Esophagus muscularis mucosa (tissue), 4 donors: ENCODE measurements around the gene C1orf87. TPM values are rescaled to one million over a fixed set of nuclear protein-coding genes. Genes with fewer than 3 reads are reported as not detected.

ENCODE experiments used
- DNase-seq: peaks from one replicate; pipeline ENCODE4 v3.0.0-alpha.2; 2017; ENCODE audit errors: extremely low spot score
- H3K27ac ChIP-seq, 4 donors: fragments of 200-600 bp; sonication (generic); replicated peaks in 1 of 4; 1 replicate in 3 of 4; 2 replicates in 1 of 4; pipeline ENCODE4 v1.5.1; 2016 to 2019; ENCODE audit warnings: mild to moderate bottlenecking in 1 of 4
- H3K27me3 ChIP-seq, 4 donors: fragments of 200-600 bp; sonication (generic); one replicate each; pipeline versions ENCODE4 v1.5.1 to v1.6.0; 2016 to 2019
- H3K36me3 ChIP-seq, 4 donors: fragments of 200-600 bp; sonication (generic); one replicate each; pipeline ENCODE4 v1.5.1; 2016 to 2019
- H3K4me1 ChIP-seq, 4 donors: fragments of 200-600 bp; sonication (generic); one replicate each; pipeline ENCODE4 v1.5.1; 2016 to 2019
- H3K4me3 ChIP-seq, 4 donors: fragments of 200-600 bp; sonication (generic); 1 replicate in 2 of 4; 2 replicates in 2 of 4; pipeline ENCODE4 v1.5.1; 2016 to 2019; ENCODE audit warnings: mild to moderate bottlenecking in 4 of 4, moderate library complexity in 1 of 4
- H3K9me3 ChIP-seq, 4 donors: fragments of 200-600 bp; sonication (generic); 1 replicate in 3 of 4; 2 replicates in 1 of 4; pipeline ENCODE4 v1.5.1; 2016 to 2019
- EP300 ChIP-seq: sonication (generic); formaldehyde crosslinking; IDR thresholded peaks from one replicate; pipeline ENCODE4 v1.6.1; 2017; ENCODE audit warnings: antibody characterized with exemption
- POLR2A ChIP-seq: fragments of 450-650 bp; IDR thresholded peaks from one replicate; pipeline ENCODE4 v1.6.1; 2017; ENCODE audit warnings: antibody characterized with exemption, moderate library complexity, mild to moderate bottlenecking, low read depth
- POLR2AphosphoS5 ChIP-seq, 2 donors: sonication (generic); formaldehyde crosslinking; IDR thresholded peaks; one replicate each; pipeline ENCODE4 v1.6.1; 2017; ENCODE audit warnings: antibody characterized with exemption in 2 of 2
- WGBS: methylation state at CpG from one replicate; pipeline ENCODE4 v1.1.5; 2018; 5-methylcytosine and 5-hydroxymethylcytosine counted together
- intact Hi-C: fragments of 100-400 bp; cut with DNase I; formaldehyde crosslinking; loops from one replicate; pipeline ENCODE4 v1.15.1; 2023
- total RNA-seq, 4 donors: library from RNA; depleted of rRNA; stranded (reverse); fragments of >200 nt; gene quantifications; one replicate each; pipeline versions ENCODE4 v1.1.0 to v1.2.1, GENCODE V29; 2016
- TF ChIP-seq, protein P1 (sequence below), 3 experiments: fragments of 200-600 bp in 2 of 3; fragments of 450-650 bp in 1 of 3; sonication (generic) in 2 of 3; IDR thresholded peaks; one replicate each; pipeline ENCODE4 v1.5.1; 2017 to 2019; ENCODE audit warnings: antibody characterized with exemption in 3 of 3, mild to moderate bottlenecking in 2 of 3, moderate library complexity in 1 of 3

The C1orf87 gene
- total RNA-seq, 4 donors from 2014 or later = not detected

GRCh38 chr1:60071296-60071695, 2.3 kb downstream of the C1orf87 start:
- no peak overlapping the region for H3K4me3 ChIP-seq
- H3K4me1 ChIP-seq = peaks cover 0 to 6% (median 5%) of the 10 kb centered on the region in 4 donors
- peaks cover 0 to 29% (median 7%) of the 10 kb centered on the region in 4 donors for H3K27me3 ChIP-seq
- no peaks in the 10 kb centered on the region for H3K9me3 ChIP-seq
- H3K36me3 ChIP-seq = no peaks in the 10 kb centered on the region
- WGBS = 55% methylated on average over 1 of the region's 1 CpG
- DNase-seq = no peak
- intact Hi-C loops = no loop called here
- TF ChIP-seq POLR2AphosphoS5 (IDR thresholded peaks at IDR 0.05) (no peak), EP300 (no peak), POLR2A (no peak)
- TF ChIP-seq, protein P1, sequence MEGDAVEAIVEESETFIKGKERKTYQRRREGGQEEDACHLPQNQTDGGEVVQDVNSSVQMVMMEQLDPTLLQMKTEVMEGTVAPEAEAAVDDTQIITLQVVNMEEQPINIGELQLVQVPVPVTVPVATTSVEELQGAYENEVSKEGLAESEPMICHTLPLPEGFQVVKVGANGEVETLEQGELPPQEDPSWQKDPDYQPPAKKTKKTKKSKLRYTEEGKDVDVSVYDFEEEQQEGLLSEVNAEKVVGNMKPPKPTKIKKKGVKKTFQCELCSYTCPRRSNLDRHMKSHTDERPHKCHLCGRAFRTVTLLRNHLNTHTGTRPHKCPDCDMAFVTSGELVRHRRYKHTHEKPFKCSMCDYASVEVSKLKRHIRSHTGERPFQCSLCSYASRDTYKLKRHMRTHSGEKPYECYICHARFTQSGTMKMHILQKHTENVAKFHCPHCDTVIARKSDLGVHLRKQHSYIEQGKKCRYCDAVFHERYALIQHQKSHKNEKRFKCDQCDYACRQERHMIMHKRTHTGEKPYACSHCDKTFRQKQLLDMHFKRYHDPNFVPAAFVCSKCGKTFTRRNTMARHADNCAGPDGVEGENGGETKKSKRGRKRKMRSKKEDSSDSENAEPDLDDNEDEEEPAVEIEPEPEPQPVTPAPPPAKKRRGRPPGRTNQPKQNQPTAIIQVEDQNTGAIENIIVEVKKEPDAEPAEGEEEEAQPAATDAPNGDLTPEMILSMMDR (IDR thresholded peaks at IDR 0.05) = no peak
- no peak overlapping the region for H3K27ac ChIP-seq

DNA sequence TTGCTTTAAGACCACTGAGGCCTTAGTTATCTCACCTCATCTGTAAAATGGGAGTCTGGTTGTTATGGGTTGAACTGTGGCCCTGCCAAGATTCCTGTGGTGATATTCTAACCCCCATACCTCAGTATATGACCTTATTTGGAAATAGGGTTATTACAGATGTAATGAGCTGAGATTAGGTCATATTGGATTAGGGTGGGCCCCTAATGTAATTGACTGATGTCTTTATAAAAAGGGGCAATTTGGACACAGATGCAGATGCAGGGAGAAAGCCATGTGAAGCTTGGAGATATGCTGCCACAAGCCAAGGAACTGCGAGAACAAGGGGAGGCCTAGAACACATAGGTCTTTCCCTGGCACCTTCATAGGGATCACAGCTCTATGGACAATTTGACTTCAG, 3.9 kb downstream of the C1orf87 start:
- intact Hi-C loops = no loop called here
- peaks cover 0 to 6% (median 5%) of the 10 kb centered on the region in 4 donors for H3K4me1 ChIP-seq
- no peak for DNase-seq
- no peak overlapping the region for H3K27ac ChIP-seq
- no peak overlapping the region for H3K4me3 ChIP-seq
- no peaks in the 10 kb centered on the region for H3K36me3 ChIP-seq
- TF ChIP-seq POLR2A (no peak), EP300 (no peak)
- TF ChIP-seq, protein P1 (IDR thresholded peaks at IDR 0.05) = no peak
- WGBS = 100% methylated on average over 1 of the region's 1 CpG
- peaks cover 0 to 16% (median 6%) of the 10 kb centered on the region in 4 donors for H3K27me3 ChIP-seq
- no peaks in the 10 kb centered on the region for H3K9me3 ChIP-seq

DNA sequence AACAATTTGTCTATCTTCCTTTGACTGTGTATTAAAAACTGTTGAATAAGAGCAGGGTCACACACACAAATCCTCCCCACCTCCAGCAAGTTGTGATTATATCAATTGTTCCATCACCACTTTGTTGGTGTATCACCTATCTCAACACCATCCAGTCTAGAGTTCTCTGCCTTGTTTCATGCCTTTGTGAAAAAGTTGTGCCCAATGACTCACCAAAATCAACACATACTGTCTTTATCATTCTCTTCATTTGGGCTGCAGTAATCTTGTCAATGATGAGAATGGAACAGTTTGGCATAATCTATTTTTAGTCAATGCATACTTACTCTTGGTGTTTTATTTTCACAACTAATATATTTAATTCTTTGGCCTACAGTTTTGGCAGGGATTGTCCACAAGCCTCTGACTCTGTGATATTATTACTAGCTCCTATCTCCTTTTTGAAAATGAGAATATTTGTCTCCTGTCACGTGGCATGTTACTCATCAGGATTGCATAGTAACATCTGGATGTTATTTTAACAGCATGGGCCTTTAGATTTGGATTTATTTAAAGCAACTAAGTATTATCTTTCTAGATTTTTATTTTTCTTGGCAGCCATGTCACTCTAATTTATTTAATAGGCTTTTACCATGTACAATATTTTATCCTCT, 5.1 kb downstream of the C1orf87 start:
- H3K4me1 ChIP-seq = peaks cover 0 to 2% (median under 1%) of the 10 kb centered on the region in 4 donors
- peaks cover 0 to 4% (median under 1%) of the 10 kb centered on the region in 4 donors for H3K27me3 ChIP-seq
- no peak overlapping the region for H3K4me3 ChIP-seq
- H3K36me3 ChIP-seq = no peaks in the 10 kb centered on the region
- intact Hi-C loops = no loop called here
- no peaks in the 10 kb centered on the region for H3K9me3 ChIP-seq
- no peak for DNase-seq
- no peak overlapping the region for H3K27ac ChIP-seq
- 52% methylated on average over 1 of the region's 1 CpG for WGBS
- TF ChIP-seq POLR2A = no peak
- TF ChIP-seq POLR2AphosphoS5 (IDR thresholded peaks at IDR 0.05) = no peak
- TF ChIP-seq, protein P1 (IDR thresholded peaks at IDR 0.05) = no peak
- no peak for TF ChIP-seq EP300

- 62% methylated on average over 1 of the region's 1 CpG for WGBS
- Histone ChIP-seq H3K4me1 (no peaks in the 10 kb centered on the region), H3K4me3 (no peak overlapping the region), H3K9me3 (no peaks in the 10 kb centered on the region), H3K27me3 (no peaks in the 10 kb centered on the region), H3K36me3 (no peaks in the 10 kb centered on the region), H3K27ac (no peak overlapping the region)
- intact Hi-C loops = no loop called here
- no peak for DNase-seq
- TF ChIP-seq, protein P1 (IDR thresholded peaks at IDR 0.05) = no peak
- TF ChIP-seq EP300 (no peak), POLR2AphosphoS5 (IDR thresholded peaks at IDR 0.05) (no peak), POLR2A (no peak)
These were observed 7.6 kb downstream of the C1orf87 start for GRCh38 chr1:60066001-60066400.

DNA sequence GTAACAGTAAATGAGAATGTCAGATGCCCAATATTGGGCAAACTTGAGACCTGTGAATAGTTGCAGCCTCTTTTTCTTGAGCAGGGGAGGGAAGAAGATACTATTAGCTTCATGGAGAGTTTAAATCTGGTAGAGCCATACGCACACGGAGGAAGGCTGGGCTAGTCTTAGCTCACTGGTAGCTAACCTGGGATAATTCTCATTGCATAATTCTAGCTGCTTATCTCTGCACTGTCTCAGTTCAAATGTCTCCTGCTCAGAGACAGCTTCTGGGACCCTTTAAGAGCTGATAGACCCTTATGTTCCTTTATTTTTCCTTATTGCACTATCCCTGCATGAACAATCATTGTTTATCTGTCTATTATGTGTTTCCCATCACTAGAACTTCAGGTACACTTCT, 8.4 kb downstream of the C1orf87 start:
- DNase-seq = no peak

More for the DNA sequence above, 8.4 kb downstream of the C1orf87 start:
- intact Hi-C loops = no loop called here
- WGBS = 79% methylated on average over 2 of the region's 2 CpGs
- no peaks in the 10 kb centered on the region for H3K36me3 ChIP-seq
- H3K27me3 ChIP-seq = no peaks in the 10 kb centered on the region
- H3K27ac ChIP-seq = no peak overlapping the region
- H3K4me1 ChIP-seq = no peaks in the 10 kb centered on the region
- no peak for TF ChIP-seq POLR2A
- TF ChIP-seq, protein P1 (IDR thresholded peaks at IDR 0.05) = no peak
- no peak for TF ChIP-seq POLR2AphosphoS5 (IDR thresholded peaks at IDR 0.05)
- TF ChIP-seq EP300 = no peak
- no peak overlapping the region for H3K4me3 ChIP-seq
- H3K9me3 ChIP-seq = no peaks in the 10 kb centered on the region
